ENCODE data around the gene IQGAP1. TPM values are rescaled to one million over a fixed set of nuclear protein-coding genes. Genes with fewer than 3 reads are reported as not detected.

The IQGAP1 gene
- total RNA-seq, 1 donor from 2014 or later: 47.6 TPM

- intact Hi-C loops (cut with DNase I): no loop called here
- no peak for DNase-seq (ENCODE audit: missing footprints)
- no peak for ATAC-seq
Observed at GRCh38 chr15:90365414-90366055, 22.5 kb upstream of the IQGAP1 start.

GRCh38 chr15:90367576-90367975 is 20.5 kb upstream of the IQGAP1 start:
- ATAC-seq: peak; percentile 58
- intact Hi-C loops (cut with DNase I): no loop called here

GRCh38 chr15:90375071-90375470 is 13.0 kb upstream of the IQGAP1 start:
- no peak for DNase-seq (ENCODE audit: missing footprints)
- intact Hi-C loops (cut with DNase I): no loop called here
- no peak for ATAC-seq

More at GRCh38 chr15:90367576-90367975, 20.5 kb upstream of the IQGAP1 start:
- DNase-seq (ENCODE audit: missing footprints): no peak

GRCh38 chr15:90376789-90377188 is 11.3 kb upstream of the IQGAP1 start:
- no peak for DNase-seq (ENCODE audit: missing footprints)
- no peak for ATAC-seq
- intact Hi-C loops (cut with DNase I): no loop called here

GRCh38 chr15:90379263-90379662 is 8.8 kb upstream of the IQGAP1 start:
- DNase-seq (ENCODE audit: missing footprints): no peak
- intact Hi-C loops (cut with DNase I): no loop called here
- no peak for ATAC-seq

- DNase-seq (ENCODE audit: missing footprints) (no peak), ATAC-seq (no peak)
- intact Hi-C loops (cut with DNase I): no loop called here
Observed at GRCh38 chr15:90381515-90381914, 6.5 kb upstream of the IQGAP1 start.

GRCh38 chr15:90382320-90382719 is 5.7 kb upstream of the IQGAP1 start:
- intact Hi-C loops (cut with DNase I): no loop called here
- DNase-seq (ENCODE audit: missing footprints) (no peak), ATAC-seq (no peak)

- no peak for DNase-seq (ENCODE audit: missing footprints)
- ATAC-seq: no peak
- intact Hi-C loops (cut with DNase I): loop anchor here (5.0 kb wide), 1 partner anchor 36 kb away; no protein-coding TSS in a partner anchor
Observed at GRCh38 chr15:90386221-90386620, 1.8 kb upstream of the IQGAP1 start.

- ATAC-seq (peak; percentile 59), DNase-seq (ENCODE audit: missing footprints) (peak; percentile 90)
- intact Hi-C loops (cut with DNase I): loop anchor here (1.0 to 5.0 kb wide), 3 partner anchors 26 to 77 kb away; no protein-coding TSS in a partner anchor
Observed at GRCh38 chr15:90388462-90389380, 679 bp downstream of the IQGAP1 start.

GRCh38 chr15:90389513-90389912 is 1.5 kb downstream of the IQGAP1 start:
- intact Hi-C loops (cut with DNase I): loop anchor here (2.0 to 5.0 kb wide), 2 partner anchors 27 to 33 kb away; no protein-coding TSS in a partner anchor
- DNase-seq (ENCODE audit: missing footprints) (no peak), ATAC-seq (no peak)

- intact Hi-C loops (cut with DNase I): no loop called here
- ATAC-seq (no peak), DNase-seq (ENCODE audit: missing footprints) (no peak)
Observed at GRCh38 chr15:90393040-90393439, 5.0 kb downstream of the IQGAP1 start.

- intact Hi-C loops (cut with DNase I): no loop called here
- no peak for DNase-seq (ENCODE audit: missing footprints)
- ATAC-seq: no peak
Observed at GRCh38 chr15:90394074-90394473, 6.0 kb downstream of the IQGAP1 start.

- no peak for ATAC-seq
- intact Hi-C loops (cut with DNase I): no loop called here
Observed at GRCh38 chr15:90394748-90395442, 6.9 kb downstream of the IQGAP1 start.

GRCh38 chr15:90396321-90396720 is 8.3 kb downstream of the IQGAP1 start:
- ATAC-seq (no peak), DNase-seq (ENCODE audit: missing footprints) (no peak)
- intact Hi-C loops (cut with DNase I): no loop called here

More at GRCh38 chr15:90394748-90395442, 6.9 kb downstream of the IQGAP1 start:
- DNase-seq (ENCODE audit: missing footprints): no peak

GRCh38 chr15:90400005-90400758 is 12.1 kb downstream of the IQGAP1 start:
- intact Hi-C loops (cut with DNase I): no loop called here
- ATAC-seq (peak; percentile 18), DNase-seq (ENCODE audit: missing footprints) (no peak)

- peak; percentile 97 for ATAC-seq
- peak; percentile 50 for DNase-seq (ENCODE audit: missing footprints)
- intact Hi-C loops (cut with DNase I): no loop called here
Observed at GRCh38 chr15:90400759-90401314, 12.8 kb downstream of the IQGAP1 start.

- ATAC-seq (no peak), DNase-seq (ENCODE audit: missing footprints) (no peak)
- intact Hi-C loops (cut with DNase I): no loop called here
Observed at GRCh38 chr15:90401495-90401894, 13.5 kb downstream of the IQGAP1 start.

- peak; percentile 73 for ATAC-seq
- intact Hi-C loops (cut with DNase I): no loop called here
- peak; percentile 58 for DNase-seq (ENCODE audit: missing footprints)
Observed at GRCh38 chr15:90402223-90402622, 14.2 kb downstream of the IQGAP1 start.
